Erythroblast (primary cell): ENCODE measurements around the gene PHF21B.

Experiments
- DNase-seq, 2 experiments: peaks; one replicate each; lab custom pipeline; 2025; lab: John Stamatoyannopoulos, UW
- GATA1 ChIP-seq: IDR thresholded peaks from 2 replicates; pipeline ENCODE4 v1.6.1; 2011; ENCODE audit warnings: low read depth, mild to moderate bottlenecking, control low read depth, low read length, moderate library complexity
- POLR2A ChIP-seq: IDR thresholded peaks from 2 replicates; pipeline ENCODE4 v1.6.1; 2011; ENCODE audit warnings: mild to moderate bottlenecking, low read length

Gene PHF21B

GRCh38 chr22:44933666-44934453, 75.9 kb downstream of the PHF21B start:
- TF ChIP-seq GATA1 = no peak
- no peak for TF ChIP-seq POLR2A

GRCh38 chr22:44932493-44932892, 77.3 kb downstream of the PHF21B start:
- DNase-seq = no peak
- TF ChIP-seq GATA1 (no peak), POLR2A (no peak)

More at GRCh38 chr22:44933666-44934453, 75.9 kb downstream of the PHF21B start:
- no peak for DNase-seq

- DNase-seq = no peak
- TF ChIP-seq GATA1 (no peak), POLR2A (no peak)
Observed at GRCh38 chr22:44931766-44932165, 78.0 kb downstream of the PHF21B start.

- TF ChIP-seq POLR2A = no peak
- no peak for TF ChIP-seq GATA1
- no peak for DNase-seq
Observed at GRCh38 chr22:44931077-44931540, 78.7 kb downstream of the PHF21B start.

- TF ChIP-seq POLR2A (no peak), GATA1 (no peak)
- DNase-seq = no peak
Observed at GRCh38 chr22:44930711-44931035, 79.1 kb downstream of the PHF21B start.

- no peak for TF ChIP-seq POLR2A
- TF ChIP-seq GATA1 = no peak
- DNase-seq = no peak
Observed at GRCh38 chr22:44930016-44930710, 79.6 kb downstream of the PHF21B start.

- DNase-seq = no peak
- no peak for TF ChIP-seq GATA1
- no peak for TF ChIP-seq POLR2A
Observed at GRCh38 chr22:44929359-44930015, 80.3 kb downstream of the PHF21B start.

GRCh38 chr22:44928711-44929358, 81.0 kb downstream of the PHF21B start:
- TF ChIP-seq GATA1 (no peak), POLR2A (no peak)
- DNase-seq = no peak

- no peak for TF ChIP-seq POLR2A
- TF ChIP-seq GATA1 = no peak
- no peak for DNase-seq
Observed at GRCh38 chr22:44928136-44928463, 81.7 kb downstream of the PHF21B start.

GRCh38 chr22:44927463-44928135, 82.2 kb downstream of the PHF21B start:
- TF ChIP-seq POLR2A (no peak), GATA1 (no peak)

GRCh38 chr22:44926491-44927415, 83.1 kb downstream of the PHF21B start:
- DNase-seq = no peak

More at GRCh38 chr22:44927463-44928135, 82.2 kb downstream of the PHF21B start:
- DNase-seq = no peak

GRCh38 chr22:44926124-44926475, 83.7 kb downstream of the PHF21B start:
- no peak for DNase-seq
- TF ChIP-seq GATA1 = no peak
- no peak for TF ChIP-seq POLR2A

More at GRCh38 chr22:44926491-44927415, 83.1 kb downstream of the PHF21B start:
- TF ChIP-seq POLR2A (no peak), GATA1 (no peak)
